ENCODE results near the gene AHCYL2. TPM values are rescaled to one million over a fixed set of nuclear protein-coding genes. Genes with fewer than 3 reads are reported as not detected.
"Not testable (repeated sequence)": the region's sequence is repeated elsewhere in the genome, so short reads cannot be mapped to it uniquely, and the experiment has no call there.

The AHCYL2 gene
- total RNA-seq, 1 donor = 8.6 TPM

- DNase-seq (ENCODE audit: low read depth) = no peak
- H3K4me3 ChIP-seq (ENCODE audit: low read depth, low read length) = no peak overlapping the region
- TF ChIP-seq, protein P1, sequence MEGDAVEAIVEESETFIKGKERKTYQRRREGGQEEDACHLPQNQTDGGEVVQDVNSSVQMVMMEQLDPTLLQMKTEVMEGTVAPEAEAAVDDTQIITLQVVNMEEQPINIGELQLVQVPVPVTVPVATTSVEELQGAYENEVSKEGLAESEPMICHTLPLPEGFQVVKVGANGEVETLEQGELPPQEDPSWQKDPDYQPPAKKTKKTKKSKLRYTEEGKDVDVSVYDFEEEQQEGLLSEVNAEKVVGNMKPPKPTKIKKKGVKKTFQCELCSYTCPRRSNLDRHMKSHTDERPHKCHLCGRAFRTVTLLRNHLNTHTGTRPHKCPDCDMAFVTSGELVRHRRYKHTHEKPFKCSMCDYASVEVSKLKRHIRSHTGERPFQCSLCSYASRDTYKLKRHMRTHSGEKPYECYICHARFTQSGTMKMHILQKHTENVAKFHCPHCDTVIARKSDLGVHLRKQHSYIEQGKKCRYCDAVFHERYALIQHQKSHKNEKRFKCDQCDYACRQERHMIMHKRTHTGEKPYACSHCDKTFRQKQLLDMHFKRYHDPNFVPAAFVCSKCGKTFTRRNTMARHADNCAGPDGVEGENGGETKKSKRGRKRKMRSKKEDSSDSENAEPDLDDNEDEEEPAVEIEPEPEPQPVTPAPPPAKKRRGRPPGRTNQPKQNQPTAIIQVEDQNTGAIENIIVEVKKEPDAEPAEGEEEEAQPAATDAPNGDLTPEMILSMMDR (IDR thresholded peaks at IDR 0.05; ENCODE audit: insufficient read depth, low read depth, low read length) = no peak
Observed at GRCh38 chr7:129252128-129252527, 27.3 kb downstream of the AHCYL2 start.

GRCh38 chr7:129252603-129253002 is 27.8 kb downstream of the AHCYL2 start:
- H3K4me3 ChIP-seq (ENCODE audit: low read depth, low read length); DNase-seq (ENCODE audit: low read depth): not testable (repeated sequence)

DNA sequence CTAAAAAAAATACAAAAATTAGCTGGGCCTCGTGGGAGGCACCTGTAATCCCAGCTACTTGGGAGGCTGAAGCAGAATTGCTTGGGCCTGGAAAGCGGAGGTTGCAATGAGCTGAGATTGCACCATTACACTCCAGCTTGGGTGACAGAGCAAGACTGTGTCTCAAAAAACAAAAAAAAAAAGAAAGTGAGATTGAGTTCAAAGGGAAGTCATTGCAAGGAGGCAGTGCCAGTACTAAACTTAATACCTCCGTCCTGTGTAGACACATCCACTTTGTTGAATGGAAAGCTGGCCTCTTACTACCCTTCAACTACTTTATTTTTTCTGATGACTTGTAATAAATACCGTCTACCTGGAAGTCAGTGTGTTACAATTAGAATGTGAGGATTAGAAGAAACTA is 31.0 kb downstream of the AHCYL2 start:
- no peak for DNase-seq (ENCODE audit: low read depth)
- no peak overlapping the region for H3K4me3 ChIP-seq (ENCODE audit: low read depth, low read length)
- TF ChIP-seq, protein P1 (IDR thresholded peaks at IDR 0.05; ENCODE audit: insufficient read depth, low read depth, low read length) = no peak

DNA sequence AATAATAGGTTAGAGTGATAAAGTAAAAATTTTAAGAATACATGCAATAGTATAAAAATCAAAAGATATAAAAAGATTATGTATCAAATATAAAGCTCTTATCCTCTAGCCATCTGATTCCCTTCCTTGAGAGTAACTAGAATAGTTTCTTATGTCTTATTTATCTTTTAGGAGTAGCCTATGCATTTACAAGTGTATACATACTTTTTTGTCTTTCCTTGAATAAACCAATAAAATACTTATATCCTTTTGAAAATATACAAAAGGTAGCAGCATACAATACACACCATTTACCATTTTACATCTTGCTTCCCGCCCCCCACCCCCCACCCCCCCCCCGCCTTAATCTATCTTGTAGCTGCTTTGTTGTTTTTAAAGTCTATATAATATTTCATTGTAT is 31.4 kb downstream of the AHCYL2 start:
- H3K4me3 ChIP-seq (ENCODE audit: low read depth, low read length) = no peak overlapping the region
- TF ChIP-seq, protein P1 (IDR thresholded peaks at IDR 0.05; ENCODE audit: insufficient read depth, low read depth, low read length) = no peak
- DNase-seq (ENCODE audit: low read depth) = no peak

GRCh38 chr7:129257168-129257567 is 32.3 kb downstream of the AHCYL2 start:
- H3K4me3 ChIP-seq (ENCODE audit: low read depth, low read length) = no peak overlapping the region
- no peak for DNase-seq (ENCODE audit: low read depth)
- TF ChIP-seq, protein P1 (IDR thresholded peaks at IDR 0.05; ENCODE audit: insufficient read depth, low read depth, low read length) = no peak

DNA sequence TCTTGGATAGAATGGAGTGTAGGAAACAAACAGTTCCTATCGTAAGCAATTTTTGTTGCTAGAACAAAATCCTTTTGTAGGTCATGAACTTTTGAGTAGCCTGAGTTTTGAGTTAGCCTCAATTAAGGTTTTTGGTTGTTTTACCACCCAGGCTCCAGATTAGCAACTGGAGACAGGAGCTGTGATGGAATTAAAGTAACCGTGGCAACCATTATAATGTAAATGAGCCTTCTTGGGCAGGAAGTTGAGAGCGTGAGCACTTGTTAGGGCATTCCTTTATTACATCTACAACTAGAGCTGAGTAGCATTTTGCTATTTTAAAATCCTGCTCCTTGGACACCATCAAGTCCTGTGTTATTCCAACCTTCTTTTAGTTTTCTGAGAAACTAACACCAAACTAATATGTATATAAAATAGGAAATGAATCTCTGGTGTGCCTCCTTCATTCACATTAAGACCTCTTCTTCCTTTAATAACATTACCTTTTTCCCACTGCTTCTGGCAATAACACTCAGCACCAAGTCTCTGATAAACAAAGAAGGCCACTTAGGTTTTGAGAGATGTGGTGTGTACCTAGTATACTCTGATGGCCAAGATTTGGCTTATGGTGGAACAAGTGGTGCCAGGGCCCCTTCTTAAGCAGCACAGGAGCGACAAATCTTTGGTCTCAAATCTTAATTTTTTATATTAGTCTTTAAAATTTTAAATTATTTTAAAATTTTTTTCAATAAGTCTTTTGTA is 34.0 kb downstream of the AHCYL2 start:
- no peak for DNase-seq (ENCODE audit: low read depth)
- H3K4me3 ChIP-seq (ENCODE audit: low read depth, low read length) = no peak overlapping the region
- TF ChIP-seq, protein P1 (IDR thresholded peaks at IDR 0.05; ENCODE audit: insufficient read depth, low read depth, low read length) = no peak

GRCh38 chr7:129262324-129262723 is 37.5 kb downstream of the AHCYL2 start:
- TF ChIP-seq, protein P1 (IDR thresholded peaks at IDR 0.05; ENCODE audit: insufficient read depth, low read depth, low read length) = no peak
- H3K4me3 ChIP-seq (ENCODE audit: low read depth, low read length) = no peak overlapping the region
- peak; percentile 8 for DNase-seq (ENCODE audit: low read depth)
